ENCODE data around the gene PLAU. TPM values are rescaled to one million over a fixed set of nuclear protein-coding genes. Genes with fewer than 3 reads are reported as not detected.

Gene PLAU
- total RNA-seq, 2 experiments from 2014 or later, result 0.74 to 2.0 TPM

DNA sequence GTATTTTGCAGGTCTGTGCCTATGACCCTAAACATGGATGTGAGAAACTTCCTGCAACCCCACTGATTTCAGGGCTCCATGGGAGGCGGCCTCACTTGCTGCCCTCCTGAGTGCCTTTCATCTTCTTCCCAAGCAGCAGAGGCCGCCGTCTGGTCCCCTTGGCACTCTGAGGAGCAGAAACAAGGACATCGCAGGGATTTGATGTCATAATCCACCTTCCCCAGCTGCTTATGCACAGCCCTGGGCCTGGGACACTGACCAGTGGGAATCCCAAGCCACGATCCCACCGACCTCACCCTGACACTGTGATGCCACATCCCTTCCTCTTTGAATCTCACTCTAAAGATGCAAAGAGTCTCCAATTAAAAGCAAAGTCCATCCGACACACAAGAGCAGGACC, 44.3 kb upstream of the PLAU start:
- no TSS peak for BruUV-seq (replicated peaks)
- Histone ChIP-seq H3K4me1 (ENCODE audit: insufficient read depth, low read length, poor library complexity, severe bottlenecking) (peaks cover 36% of the 10 kb centered on the region), H3K4me2 (ENCODE audit: low read length) (peak overlapping the region; percentile 92), H3K27ac (ENCODE audit: low read depth, low read length, poor library complexity, severe bottlenecking) (peak overlapping the region; percentile 89), H4K20me1 (ENCODE audit: insufficient read depth, low read length) (no peaks in the 10 kb centered on the region), H3K4me3 (ENCODE audit: low read depth, low read length, poor library complexity, severe bottlenecking) (peak overlapping the region; percentile 63), H3K79me2 (ENCODE audit: insufficient read depth, low read depth, low read length) (no peaks in the 10 kb centered on the region; the same call in 1 of the 2 replicates), H2AFZ (ENCODE audit: low read length) (no peak overlapping the region), H3K9me3 (ENCODE audit: low read length) (no peaks in the 10 kb centered on the region), H3K9me2 (ENCODE audit: insufficient read depth, low read length) (no peaks in the 10 kb centered on the region), H3K36me3 (ENCODE audit: insufficient read depth, low read length) (peaks cover 46% of the 10 kb centered on the region)
- CTCF ChIA-PET (ENCODE audit: unreplicated experiment), result interaction anchor here (2.5 kb wide), 1 partner anchor 13 kb away, joined by 16 read pairs; no protein-coding TSS in a partner anchor
- DNase-seq (ENCODE audit: low spot score), result no peak
- intact Hi-C loops (cut with micrococcal nuclease; ENCODE audit: unreplicated experiment), result no loop called here
- POLR2A ChIA-PET, result interaction anchor here (0.6 to 1.2 kb wide), 4 partner anchors 57 to 819 kb away, joined by 3 read pairs; no protein-coding TSS in a partner anchor
- TF ChIP-seq, protein P1, sequence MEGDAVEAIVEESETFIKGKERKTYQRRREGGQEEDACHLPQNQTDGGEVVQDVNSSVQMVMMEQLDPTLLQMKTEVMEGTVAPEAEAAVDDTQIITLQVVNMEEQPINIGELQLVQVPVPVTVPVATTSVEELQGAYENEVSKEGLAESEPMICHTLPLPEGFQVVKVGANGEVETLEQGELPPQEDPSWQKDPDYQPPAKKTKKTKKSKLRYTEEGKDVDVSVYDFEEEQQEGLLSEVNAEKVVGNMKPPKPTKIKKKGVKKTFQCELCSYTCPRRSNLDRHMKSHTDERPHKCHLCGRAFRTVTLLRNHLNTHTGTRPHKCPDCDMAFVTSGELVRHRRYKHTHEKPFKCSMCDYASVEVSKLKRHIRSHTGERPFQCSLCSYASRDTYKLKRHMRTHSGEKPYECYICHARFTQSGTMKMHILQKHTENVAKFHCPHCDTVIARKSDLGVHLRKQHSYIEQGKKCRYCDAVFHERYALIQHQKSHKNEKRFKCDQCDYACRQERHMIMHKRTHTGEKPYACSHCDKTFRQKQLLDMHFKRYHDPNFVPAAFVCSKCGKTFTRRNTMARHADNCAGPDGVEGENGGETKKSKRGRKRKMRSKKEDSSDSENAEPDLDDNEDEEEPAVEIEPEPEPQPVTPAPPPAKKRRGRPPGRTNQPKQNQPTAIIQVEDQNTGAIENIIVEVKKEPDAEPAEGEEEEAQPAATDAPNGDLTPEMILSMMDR (conservative IDR thresholded peaks at IDR 0.05; ENCODE audit: low read length), result no peak
- TF ChIP-seq EZH2phosphoT487 (IDR thresholded peaks at IDR 0.05; ENCODE audit: borderline replicate concordance, low read depth, low read length), result no peak

DNA sequence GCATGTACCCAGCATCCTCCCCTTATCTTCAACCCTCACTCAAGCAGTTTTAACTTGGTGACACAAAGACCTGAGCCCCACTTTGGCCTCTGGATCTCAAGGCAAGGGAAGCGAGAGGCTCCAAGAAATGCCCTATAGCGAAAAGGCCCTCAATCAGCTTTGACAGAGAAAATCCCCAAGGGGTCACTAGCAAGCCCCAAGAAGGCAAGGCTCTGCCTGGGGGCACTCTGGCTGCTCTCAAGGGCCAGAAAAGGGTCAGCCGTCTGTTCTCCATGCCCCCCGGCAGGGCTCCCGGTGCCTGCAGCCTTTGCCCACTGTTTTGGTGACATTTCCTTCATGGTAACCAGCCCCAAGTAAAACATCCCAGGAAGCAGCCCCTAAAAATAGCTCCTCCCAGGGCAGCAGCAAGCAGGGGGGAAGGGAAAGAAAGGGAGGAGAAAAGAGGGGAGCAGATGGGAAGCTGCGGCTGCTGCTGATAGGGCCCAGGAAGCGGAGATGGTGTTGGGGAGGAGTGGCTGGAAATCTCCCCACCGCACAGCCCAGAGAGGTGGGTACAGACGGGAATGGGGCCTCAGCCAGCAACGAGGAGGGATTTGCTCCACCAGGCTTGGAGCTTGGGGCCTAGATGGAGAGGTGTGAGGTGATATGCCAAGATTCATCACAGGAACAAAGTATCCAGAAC, 43.7 kb upstream of the PLAU start:
- H2AFZ ChIP-seq (ENCODE audit: low read length), result no peak overlapping the region
- H3K27ac ChIP-seq (ENCODE audit: low read depth, low read length, poor library complexity, severe bottlenecking), result peak overlapping the region; percentile 89
- H4K20me1 ChIP-seq (ENCODE audit: insufficient read depth, low read length), result no peaks in the 10 kb centered on the region
- no peaks in the 10 kb centered on the region; the same call in 1 of the 2 replicates for H3K79me2 ChIP-seq (ENCODE audit: insufficient read depth, low read depth, low read length)
- H3K4me2 ChIP-seq (ENCODE audit: low read length), result no peak overlapping the region
- TF ChIP-seq, protein P1 (conservative IDR thresholded peaks at IDR 0.05; ENCODE audit: low read length), result no peak
- no peak for TF ChIP-seq EZH2phosphoT487 (IDR thresholded peaks at IDR 0.05; ENCODE audit: borderline replicate concordance, low read depth, low read length)
- H3K4me1 ChIP-seq (ENCODE audit: insufficient read depth, low read length, poor library complexity, severe bottlenecking), result peaks cover 40% of the 10 kb centered on the region
- CTCF ChIA-PET (ENCODE audit: unreplicated experiment), result no interaction called here
- intact Hi-C loops (cut with micrococcal nuclease; ENCODE audit: unreplicated experiment), result no loop called here
- no TSS peak for BruUV-seq (replicated peaks)
- no peak for DNase-seq (ENCODE audit: low spot score)
- H3K36me3 ChIP-seq (ENCODE audit: insufficient read depth, low read length), result peaks cover 46% of the 10 kb centered on the region
- H3K4me3 ChIP-seq (ENCODE audit: low read depth, low read length, poor library complexity, severe bottlenecking), result no peak overlapping the region
- H3K9me3 ChIP-seq (ENCODE audit: low read length), result no peaks in the 10 kb centered on the region
- POLR2A ChIA-PET, result no interaction called here
- no peaks in the 10 kb centered on the region for H3K9me2 ChIP-seq (ENCODE audit: insufficient read depth, low read length)

All from OCI-LY7 (cell line).